Hepatocyte (in vitro differentiated cells): ENCODE results near the gene POMGNT2.

Experiments
- EZH2 ChIP-seq: fragments of 200-600 bp; sonication (generic); IDR thresholded peaks from 2 replicates; pipeline ENCODE4 v1.6.1; 2016; ENCODE audit warnings: antibody characterized with exemption, mild to moderate bottlenecking, borderline replicate concordance
- EZH2phosphoT487 ChIP-seq: fragments of 200-600 bp; sonication (generic); IDR thresholded peaks from one replicate; pipeline ENCODE4 v1.6.1; 2018; ENCODE audit warnings: antibody characterized with exemption, mild to moderate bottlenecking, low read depth, moderate library complexity; ENCODE audit not compliant: unreplicated experiment, severe bottlenecking
- TF ChIP-seq, protein P1 (sequence below): fragments of 200-600 bp; sonication (generic); IDR thresholded peaks from 2 replicates; pipeline ENCODE4 v1.5.1; 2016; ENCODE audit warnings: antibody characterized with exemption, mild to moderate bottlenecking; ENCODE audit not compliant: poor library complexity

DNA sequence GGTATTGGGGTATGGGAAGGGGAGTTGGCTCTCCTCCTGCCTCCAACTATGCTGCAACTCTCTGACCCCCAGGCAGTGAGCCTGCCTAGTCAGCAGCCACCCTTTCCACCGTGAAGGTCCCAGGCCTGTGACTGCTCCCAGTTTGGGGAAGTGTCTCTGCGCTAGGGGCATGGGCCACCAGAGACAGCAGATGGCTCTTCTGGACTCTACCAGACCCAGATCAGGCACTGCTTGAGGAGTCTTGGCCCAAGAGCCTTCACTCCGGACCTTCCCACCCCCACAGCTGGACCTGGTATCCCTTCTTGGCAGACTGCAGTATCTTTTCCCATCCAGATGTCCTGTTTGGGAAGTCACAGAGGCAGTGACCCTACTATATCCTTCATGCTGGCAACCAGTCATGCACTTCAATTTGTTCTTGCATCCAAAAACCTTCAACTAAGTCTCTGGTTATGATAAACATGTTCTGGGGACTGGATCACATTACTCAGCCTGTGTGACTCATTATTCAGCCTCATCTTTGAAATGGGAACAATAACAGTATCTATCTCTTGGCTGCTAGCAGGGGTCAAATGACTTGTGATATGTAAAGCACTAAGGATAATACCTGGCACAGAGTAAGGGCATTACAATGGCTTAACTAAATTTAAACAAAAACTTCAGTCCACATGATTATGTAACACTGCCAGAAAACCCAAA, 62.7 kb downstream of the POMGNT2 start:
- TF ChIP-seq, protein P1, sequence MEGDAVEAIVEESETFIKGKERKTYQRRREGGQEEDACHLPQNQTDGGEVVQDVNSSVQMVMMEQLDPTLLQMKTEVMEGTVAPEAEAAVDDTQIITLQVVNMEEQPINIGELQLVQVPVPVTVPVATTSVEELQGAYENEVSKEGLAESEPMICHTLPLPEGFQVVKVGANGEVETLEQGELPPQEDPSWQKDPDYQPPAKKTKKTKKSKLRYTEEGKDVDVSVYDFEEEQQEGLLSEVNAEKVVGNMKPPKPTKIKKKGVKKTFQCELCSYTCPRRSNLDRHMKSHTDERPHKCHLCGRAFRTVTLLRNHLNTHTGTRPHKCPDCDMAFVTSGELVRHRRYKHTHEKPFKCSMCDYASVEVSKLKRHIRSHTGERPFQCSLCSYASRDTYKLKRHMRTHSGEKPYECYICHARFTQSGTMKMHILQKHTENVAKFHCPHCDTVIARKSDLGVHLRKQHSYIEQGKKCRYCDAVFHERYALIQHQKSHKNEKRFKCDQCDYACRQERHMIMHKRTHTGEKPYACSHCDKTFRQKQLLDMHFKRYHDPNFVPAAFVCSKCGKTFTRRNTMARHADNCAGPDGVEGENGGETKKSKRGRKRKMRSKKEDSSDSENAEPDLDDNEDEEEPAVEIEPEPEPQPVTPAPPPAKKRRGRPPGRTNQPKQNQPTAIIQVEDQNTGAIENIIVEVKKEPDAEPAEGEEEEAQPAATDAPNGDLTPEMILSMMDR: no peak
- TF ChIP-seq EZH2phosphoT487 (no peak), EZH2 (no peak)
